B cell (primary cell): ENCODE results near the gene ZNF784. TPM values are rescaled to one million over a fixed set of nuclear protein-coding genes. Genes with fewer than 3 reads are reported as not detected.
A peak's percentile ranks its signal among the peaks of the same experiment; 100 is the strongest.

ENCODE experiments used
- ATAC-seq: fragments of 200-7000 bp; cut with Tn5 transposase; one replicate; pipeline ENCODE4 v1.10.0; 2021; ENCODE audit warnings: low read depth, mild to moderate bottlenecking, moderate number of reproducible peaks, moderate library complexity
- CTCF ChIA-PET: fragments of 350-600 bp; sonication (Branson Sonifier 250); formaldehyde crosslinking; loops from one replicate; lab custom pipeline; 2021; ENCODE audit warnings: antibody characterized with exemption, inconsistent platforms; lab: Charles Lee
- POLR2A ChIA-PET: fragments of 350-600 bp; sonication (Branson Sonifier 250); formaldehyde crosslinking; loops from one replicate; lab custom pipeline; 2021; ENCODE audit warnings: antibody characterized with exemption; lab: Charles Lee
- DNase-seq: peaks from one replicate; pipeline ENCODE4 v3.0.0; 2013
- H2AFZ ChIP-seq: 2 replicates; pipeline ENCODE4 v1.6.1; 2012; ENCODE audit warnings: mild to moderate bottlenecking, low read depth, low read length; ENCODE audit not compliant: insufficient read depth, poor library complexity, severe bottlenecking
- H3K27ac ChIP-seq, 2 donors: 1 replicate in 1 of 2; 2 replicates in 1 of 2; pipeline ENCODE4 v1.5.1; 2012 to 2013; ENCODE audit warnings: low read length in 2 of 2, mild to moderate bottlenecking in 2 of 2, moderate library complexity in 1 of 2
- H3K27me3 ChIP-seq, 4 experiments: fragments of 200-600 bp in 1 of 4; sonication (generic) in 1 of 4; replicated peaks in 1 of 4; 1 replicate in 2 of 4; 2 replicates in 2 of 4; pipeline versions ENCODE4 v1.6.1 to v1.7.0; 2013 to 2016; ENCODE audit warnings: low read length in 3 of 4, mild to moderate bottlenecking in 2 of 4, mixed read lengths in 1 of 4, moderate library complexity in 1 of 4; ENCODE audit not compliant: insufficient read depth in 4 of 4, control insufficient read depth in 3 of 4; ENCODE audit errors: control extremely low read depth in 1 of 4
- H3K36me3 ChIP-seq, 2 experiments: replicated peaks in 1 of 2; 1 replicate in 1 of 2; 2 replicates in 1 of 2; pipeline versions ENCODE4 v1.6.1 to v1.7.1; 2013; ENCODE audit warnings: low read length in 1 of 2; ENCODE audit not compliant: insufficient read depth in 2 of 2, control insufficient read depth in 1 of 2; ENCODE audit errors: control extremely low read depth in 1 of 2, extremely low read depth in 1 of 2
- H3K4me1 ChIP-seq, 2 donors: fragments of 200-600 bp in 1 of 2; sonication (generic) in 1 of 2; 1 replicate in 1 of 2; 2 replicates in 1 of 2; pipeline versions ENCODE4 v1.5.1 to v1.6.1; 2013 to 2017; ENCODE audit warnings: low read length in 2 of 2; ENCODE audit not compliant: control insufficient read depth in 2 of 2, insufficient read depth in 2 of 2
- H3K4me2 ChIP-seq: replicated peaks from 2 replicates; pipeline ENCODE3; 2012; ENCODE audit warnings: mild to moderate bottlenecking, low read depth, low read length; ENCODE audit not compliant: poor library complexity, severe bottlenecking
- H3K4me3 ChIP-seq, 5 experiments: fragments of 200-600 bp in 1 of 5; sonication (generic) in 1 of 5; 1 replicate in 3 of 5; 2 replicates in 2 of 5; pipeline versions ENCODE4 v1.5.1 to v1.7.0; 2011 to 2016; ENCODE audit warnings: low read length in 4 of 5, mild to moderate bottlenecking in 4 of 5, low read depth in 2 of 5, control low read depth in 1 of 5, moderate library complexity in 1 of 5; ENCODE audit not compliant: insufficient read depth in 1 of 5; ENCODE audit errors: control extremely low read depth in 1 of 5, extremely low read depth in 1 of 5
- H3K79me2 ChIP-seq: fragments of 200-600 bp; sonication (generic); one replicate; pipeline ENCODE4 v1.6.0; 2016; ENCODE audit warnings: low read length; ENCODE audit not compliant: control insufficient read depth, insufficient read depth
- H3K9ac ChIP-seq: fragments of 200-600 bp; sonication (generic); 2 replicates; pipeline ENCODE4 v1.6.1; 2017; ENCODE audit warnings: mild to moderate bottlenecking, low read length, moderate library complexity
- H3K9me3 ChIP-seq, 3 donors: one replicate each; pipeline versions ENCODE4 v1.6.1 to v1.7.1; 2013; ENCODE audit warnings: low read length in 2 of 3; ENCODE audit not compliant: control insufficient read depth in 2 of 3, insufficient read depth in 1 of 3; ENCODE audit errors: control extremely low read depth in 1 of 3
- H4K20me1 ChIP-seq: 2 replicates; pipeline ENCODE4 v1.6.0; 2012; ENCODE audit warnings: mild to moderate bottlenecking, low read length; ENCODE audit not compliant: insufficient read depth, control insufficient read depth, poor library complexity, severe bottlenecking
- H3K27ac Mint-ChIP-seq: one replicate; pipeline ENCODE4 v1.8.0; 2021; ENCODE audit warnings: mixed read lengths
- H3K27me3 Mint-ChIP-seq: one replicate; pipeline ENCODE4 v1.8.0; 2021; ENCODE audit warnings: mixed read lengths
- H3K4me1 Mint-ChIP-seq: one replicate; pipeline ENCODE4 v1.8.0; 2021; ENCODE audit warnings: mixed read lengths
- H3K4me3 Mint-ChIP-seq: one replicate; pipeline ENCODE4 v1.8.0; 2021; ENCODE audit warnings: mixed read lengths
- H3K9me3 Mint-ChIP-seq: one replicate; pipeline ENCODE4 v1.8.0; 2022; ENCODE audit warnings: mixed read lengths; ENCODE audit not compliant: insufficient read depth
- CTCF ChIP-seq: fragments of 200-600 bp; IDR thresholded peaks from one replicate; pipeline ENCODE4 v1.8.0; 2022; ENCODE audit warnings: antibody characterized with exemption, mild to moderate bottlenecking
- EZH2 ChIP-seq: IDR thresholded peaks from 2 replicates; pipeline ENCODE4 v1.6.1; 2012; ENCODE audit warnings: borderline replicate concordance, low read depth, mild to moderate bottlenecking, moderate library complexity, low read length; ENCODE audit not compliant: insufficient read depth, poor library complexity, severe bottlenecking
- WGBS: methylation state at CpG from one replicate; pipeline ENCODE4 v1.1.5; 2013; ENCODE audit warnings: missing lambda C conversion rate; ENCODE audit not compliant: insufficient coverage; 5-methylcytosine and 5-hydroxymethylcytosine counted together
- intact Hi-C: fragments of 100-400 bp; cut with micrococcal nuclease; formaldehyde crosslinking; loops from one replicate; pipeline ENCODE4 v1.10.0; 2022
- polyA plus RNA-seq: library from polyadenylated mRNA; depleted of rRNA; stranded (reverse); fragments of >200 nt; gene quantifications from 2 replicates; pipeline ENCODE4 v1.2.3, GENCODE V29; 2012
- total RNA-seq, 2 donors: library from RNA; stranded (reverse); fragments of 120-200 nt in 1 of 2; gene quantifications; 1 replicate in 1 of 2; 2 replicates in 1 of 2; pipeline versions ENCODE4 v1.2.3 to v1.2.4, GENCODE V29; 2013 to 2022

The ZNF784 gene
- total and polyA plus RNA-seq, 2 donors (not counting 1 experiment from before 2014, with no cell fraction given): 9.2 to 9.7 TPM

GRCh38 chr19:55660404-55660803 lies 36.0 kb upstream of the ZNF784 start:
- no peak overlapping the region for H3K4me2 ChIP-seq
- CTCF ChIA-PET: no interaction called here
- Mint-ChIP-seq H3K4me3 (no peak overlapping the region), H3K9me3 (no peaks in the 10 kb centered on the region), H3K4me1 (peaks cover 52% of the 10 kb centered on the region), H3K27ac (no peak overlapping the region), H3K27me3 (no peaks in the 10 kb centered on the region)
- 100% methylated on average over 6 of the region's 12 CpGs for WGBS
- intact Hi-C loops: no loop called here
- TF ChIP-seq EZH2 (no peak), CTCF (no peak)
- H3K9me3 ChIP-seq: no peaks in the 10 kb centered on the region
- ATAC-seq (no peak), DNase-seq (no peak)
- H3K9ac ChIP-seq: no peak overlapping the region
- peaks cover 0 to 74% of the 10 kb centered on the region in 2 experiments for H3K36me3 ChIP-seq
- peaks cover 34 to 43% of the 10 kb centered on the region in 2 donors for H3K4me1 ChIP-seq
- H3K27ac ChIP-seq: no peak overlapping the region
- H3K27me3 ChIP-seq: no peaks in the 10 kb centered on the region
- peaks cover 99% of the 10 kb centered on the region for H3K79me2 ChIP-seq
- no peak overlapping the region for H3K4me3 ChIP-seq
- POLR2A ChIA-PET: no interaction called here
- no peak overlapping the region for H2AFZ ChIP-seq
- peaks cover 98% of the 10 kb centered on the region for H4K20me1 ChIP-seq

GRCh38 chr19:55659822-55660221 lies 35.5 kb upstream of the ZNF784 start:
- Histone ChIP-seq H3K36me3 (peaks cover 0 to 71% of the 10 kb centered on the region in 2 experiments), H3K27ac (peak overlapping the region in 1 of 2 donors; percentile 30), H3K79me2 (peaks cover 96% of the 10 kb centered on the region), H3K4me2 (peak overlapping the region; percentile 18), H2AFZ (no peak overlapping the region), H3K9ac (no peak overlapping the region), H3K27me3 (no peaks in the 10 kb centered on the region), H3K4me1 (peaks cover 34 to 44% of the 10 kb centered on the region in 2 donors), H3K4me3 (no peak overlapping the region), H4K20me1 (peaks cover 94% of the 10 kb centered on the region), H3K9me3 (no peaks in the 10 kb centered on the region)
- POLR2A ChIA-PET: no interaction called here
- CTCF ChIA-PET: no interaction called here
- H3K9me3 Mint-ChIP-seq: no peaks in the 10 kb centered on the region
- no peak for ATAC-seq
- H3K4me1 Mint-ChIP-seq: peaks cover 52% of the 10 kb centered on the region
- TF ChIP-seq EZH2 (no peak), CTCF (no peak)
- H3K27ac Mint-ChIP-seq: no peak overlapping the region
- DNase-seq: no peak
- 91% methylated on average over 5 of the region's 9 CpGs for WGBS
- no peaks in the 10 kb centered on the region for H3K27me3 Mint-ChIP-seq
- intact Hi-C loops: no loop called here
- no peak overlapping the region for H3K4me3 Mint-ChIP-seq
